Tibial artery (tissue), 4 donors: ENCODE measurements around the gene CRYGD.

Experiments
- DNase-seq, 2 donors: peaks; one replicate each; pipeline ENCODE4 v3.0.0-alpha.2; 2019
- H3K27ac ChIP-seq, 2 donors: fragments of 200-600 bp; sonication (generic) in 1 of 2; 1 replicate in 1 of 2; 2 replicates in 1 of 2; pipeline ENCODE4 v1.5.1; 2018 to 2019; ENCODE audit warnings: mild to moderate bottlenecking in 1 of 2
- H3K27me3 ChIP-seq, 2 donors: fragments of 200-600 bp; sonication (generic) in 1 of 2; one replicate each; pipeline versions ENCODE4 v1.5.1 to v1.6.0; 2016 to 2019
- H3K36me3 ChIP-seq, 3 donors: fragments of 200-600 bp; sonication (generic) in 2 of 3; one replicate each; pipeline ENCODE4 v1.5.1; 2016 to 2019; ENCODE audit warnings: mild to moderate bottlenecking in 2 of 3
- H3K4me1 ChIP-seq, 4 donors: fragments of 200-600 bp; sonication (generic) in 2 of 4; 1 replicate in 3 of 4; 2 replicates in 1 of 4; pipeline ENCODE4 v1.5.1; 2016 to 2019
- H3K4me3 ChIP-seq, 2 donors: fragments of 200-600 bp; sonication (generic) in 1 of 2; 1 replicate in 1 of 2; 2 replicates in 1 of 2; pipeline ENCODE4 v1.5.1; 2018 to 2019; ENCODE audit warnings: mild to moderate bottlenecking in 2 of 2
- H3K9me3 ChIP-seq, 3 donors: fragments of 200-600 bp; sonication (generic) in 1 of 3; one replicate each; pipeline ENCODE4 v1.5.1; 2016 to 2019
- CTCF ChIP-seq, 2 experiments: fragments of 200-600 bp in 1 of 2; fragments of 450-650 bp in 1 of 2; IDR thresholded peaks; one replicate each; pipeline ENCODE4 v1.5.1; 2017 to 2019; ENCODE audit warnings: antibody characterized with exemption in 2 of 2, mild to moderate bottlenecking in 1 of 2, moderate library complexity in 1 of 2
- intact Hi-C: fragments of 100-400 bp; cut with DNase I; formaldehyde crosslinking; loops from one replicate; pipeline ENCODE4 v1.15.0; 2023; ENCODE audit warnings: low total_unique reads

The CRYGD gene

GRCh38 chr2:208086029-208086428 lies 38.3 kb downstream of the CRYGD start:
- H3K4me1 ChIP-seq, result no peaks in the 10 kb centered on the region
- H3K36me3 ChIP-seq, result no peaks in the 10 kb centered on the region
- H3K4me3 ChIP-seq, result no peak overlapping the region
- intact Hi-C loops, result no loop called here
- H3K27me3 ChIP-seq, result no peaks in the 10 kb centered on the region
- DNase-seq, result no peak
- H3K9me3 ChIP-seq, result no peaks in the 10 kb centered on the region
- TF ChIP-seq CTCF (IDR thresholded peaks at IDR 0.05), result no peak
- no peak overlapping the region for H3K27ac ChIP-seq

- no peak for DNase-seq
- Histone ChIP-seq H3K27me3 (peaks cover 0 to under 1% of the 10 kb centered on the region in 2 donors), H3K36me3 (no peaks in the 10 kb centered on the region), H3K27ac (no peak overlapping the region), H3K4me1 (no peaks in the 10 kb centered on the region), H3K4me3 (no peak overlapping the region), H3K9me3 (no peaks in the 10 kb centered on the region)
- no peak for TF ChIP-seq CTCF (IDR thresholded peaks at IDR 0.05)
- intact Hi-C loops, result no loop called here
Measured at GRCh38 chr2:208083807-208084206, 40.5 kb downstream of the CRYGD start.

- no peak for TF ChIP-seq CTCF (IDR thresholded peaks at IDR 0.05)
- H3K9me3 ChIP-seq, result no peaks in the 10 kb centered on the region
- H3K36me3 ChIP-seq, result no peaks in the 10 kb centered on the region
- no peak overlapping the region for H3K4me3 ChIP-seq
- no peak overlapping the region for H3K27ac ChIP-seq
- intact Hi-C loops, result no loop called here
- DNase-seq, result no peak
- no peaks in the 10 kb centered on the region for H3K4me1 ChIP-seq
- H3K27me3 ChIP-seq, result peaks cover 0 to 12% of the 10 kb centered on the region in 2 donors
Measured at GRCh38 chr2:208077276-208077675, 47.0 kb downstream of the CRYGD start.

GRCh38 chr2:208074610-208075356 lies 49.5 kb downstream of the CRYGD start:
- no peak for TF ChIP-seq CTCF (IDR thresholded peaks at IDR 0.05)
- peaks cover 0 to 12% of the 10 kb centered on the region in 2 donors for H3K27me3 ChIP-seq
- H3K27ac ChIP-seq, result no peak overlapping the region
- no peaks in the 10 kb centered on the region for H3K9me3 ChIP-seq
- H3K36me3 ChIP-seq, result no peaks in the 10 kb centered on the region
- intact Hi-C loops, result no loop called here
- DNase-seq, result no peak
- no peaks in the 10 kb centered on the region for H3K4me1 ChIP-seq
- no peak overlapping the region for H3K4me3 ChIP-seq

- H3K4me1 ChIP-seq, result no peaks in the 10 kb centered on the region
- intact Hi-C loops, result no loop called here
- H3K9me3 ChIP-seq, result no peaks in the 10 kb centered on the region
- H3K27me3 ChIP-seq, result peaks cover 0 to 9% of the 10 kb centered on the region in 2 donors
- peak; percentile 64 to 74 for TF ChIP-seq CTCF (IDR thresholded peaks at IDR 0.05)
- DNase-seq, result peak; percentile 59 to 75
- H3K4me3 ChIP-seq, result no peak overlapping the region
- H3K36me3 ChIP-seq, result no peaks in the 10 kb centered on the region
- H3K27ac ChIP-seq, result no peak overlapping the region
Measured at GRCh38 chr2:208072250-208072892, 52.0 kb downstream of the CRYGD start.
